ENCODE data around the gene SLC6A11. TPM values are rescaled to one million over a fixed set of nuclear protein-coding genes. Genes with fewer than 3 reads are reported as not detected.

The SLC6A11 gene
- total and polyA plus RNA-seq, 10 donors, result 0.03 to 2.7 (median 0.41) TPM; not detected in 2

DNA sequence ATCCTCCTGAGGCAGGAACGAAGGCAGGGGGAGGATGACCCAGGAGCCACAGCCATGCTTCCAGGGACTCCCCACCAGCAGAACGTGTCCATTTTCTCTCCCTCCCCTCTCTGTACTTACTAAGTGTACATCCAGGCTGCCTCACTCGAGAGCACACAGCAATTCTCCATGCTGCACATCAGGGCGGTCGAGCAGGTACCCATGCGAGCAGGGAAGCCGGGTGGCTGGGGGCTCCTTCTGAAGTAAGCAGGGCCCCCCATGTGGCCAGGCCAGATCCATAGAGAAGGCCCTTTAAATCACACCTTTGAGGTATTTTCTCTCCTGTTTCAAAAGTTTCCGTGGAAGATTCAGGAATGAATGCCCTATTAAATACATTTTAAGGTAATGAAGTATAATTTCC lies 41.2 kb upstream of the SLC6A11 start:
- Histone ChIP-seq H3K27ac (no peak overlapping the region), H3K4me1 (no peaks in the 10 kb centered on the region), H3K4me3 (no peak overlapping the region), H3K36me3 (no peaks in the 10 kb centered on the region), H3K27me3 (replicated peaks in 1 of 7) (peaks cover 0 to 72% (median 0%) of the 10 kb centered on the region in 7 donors), H3K9me3 (peaks cover 0 to 9% (median 2%) of the 10 kb centered on the region in 8 donors)
- 72 to 86% (median 79%) methylated on average over 6 to 8 of the region's 8 CpGs for WGBS, 5 donors
- DNase-seq, result peak; percentile 67
- intact Hi-C loops (cut with DNase I; ENCODE audit: low total_unique reads), result no loop called here
- TF ChIP-seq POLR2A (IDR thresholded peaks at IDR 0.05), result no peak
- TF ChIP-seq, protein P1, sequence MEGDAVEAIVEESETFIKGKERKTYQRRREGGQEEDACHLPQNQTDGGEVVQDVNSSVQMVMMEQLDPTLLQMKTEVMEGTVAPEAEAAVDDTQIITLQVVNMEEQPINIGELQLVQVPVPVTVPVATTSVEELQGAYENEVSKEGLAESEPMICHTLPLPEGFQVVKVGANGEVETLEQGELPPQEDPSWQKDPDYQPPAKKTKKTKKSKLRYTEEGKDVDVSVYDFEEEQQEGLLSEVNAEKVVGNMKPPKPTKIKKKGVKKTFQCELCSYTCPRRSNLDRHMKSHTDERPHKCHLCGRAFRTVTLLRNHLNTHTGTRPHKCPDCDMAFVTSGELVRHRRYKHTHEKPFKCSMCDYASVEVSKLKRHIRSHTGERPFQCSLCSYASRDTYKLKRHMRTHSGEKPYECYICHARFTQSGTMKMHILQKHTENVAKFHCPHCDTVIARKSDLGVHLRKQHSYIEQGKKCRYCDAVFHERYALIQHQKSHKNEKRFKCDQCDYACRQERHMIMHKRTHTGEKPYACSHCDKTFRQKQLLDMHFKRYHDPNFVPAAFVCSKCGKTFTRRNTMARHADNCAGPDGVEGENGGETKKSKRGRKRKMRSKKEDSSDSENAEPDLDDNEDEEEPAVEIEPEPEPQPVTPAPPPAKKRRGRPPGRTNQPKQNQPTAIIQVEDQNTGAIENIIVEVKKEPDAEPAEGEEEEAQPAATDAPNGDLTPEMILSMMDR (IDR thresholded peaks at IDR 0.05 in 8 of 11, conservative IDR thresholded peaks at IDR 0.05 in 3 of 11), result no peak
- TF ChIP-seq POLR2AphosphoS5 (IDR thresholded peaks at IDR 0.05), result no peak

DNA sequence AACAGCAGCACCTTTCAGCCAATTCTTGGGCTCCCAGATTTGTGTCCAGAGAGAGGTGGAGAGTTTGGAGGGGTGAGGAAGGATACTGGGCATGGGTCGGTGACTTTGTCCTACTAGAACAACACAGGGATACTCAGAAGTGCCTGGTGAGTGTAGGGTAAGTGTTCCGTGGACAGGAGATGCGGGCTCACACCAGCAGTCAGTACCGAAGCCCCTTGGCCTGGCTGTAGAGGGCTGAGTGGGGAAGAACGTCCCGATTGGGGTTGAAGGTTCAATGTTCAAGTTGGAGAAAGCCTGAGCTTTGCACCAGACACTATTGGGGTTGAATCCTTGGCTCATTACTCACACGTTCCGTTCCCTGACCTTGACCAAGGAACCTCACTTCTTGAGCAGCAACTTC lies 40.8 kb upstream of the SLC6A11 start:
- Histone ChIP-seq H3K27me3 (replicated peaks in 1 of 7) (peaks cover 0 to 70% (median 0%) of the 10 kb centered on the region in 7 donors), H3K9me3 (peaks cover 0 to 9% (median 2%) of the 10 kb centered on the region in 8 donors), H3K27ac (no peak overlapping the region), H3K4me1 (no peaks in the 10 kb centered on the region), H3K4me3 (no peak overlapping the region), H3K36me3 (no peaks in the 10 kb centered on the region)
- 65 to 79% (median 76%) methylated on average over 8 of the region's 8 CpGs for WGBS, 5 donors
- intact Hi-C loops (cut with DNase I; ENCODE audit: low total_unique reads), result no loop called here
- peak; percentile 29 for DNase-seq
- TF ChIP-seq POLR2AphosphoS5 (IDR thresholded peaks at IDR 0.05), result no peak
- TF ChIP-seq, protein P1 (IDR thresholded peaks at IDR 0.05 in 8 of 11, conservative IDR thresholded peaks at IDR 0.05 in 3 of 11), result no peak
- no peak for TF ChIP-seq POLR2A (IDR thresholded peaks at IDR 0.05)

GRCh38 chr3:10775828-10776227 lies 40.2 kb upstream of the SLC6A11 start:
- intact Hi-C loops (cut with DNase I; ENCODE audit: low total_unique reads), result no loop called here
- no peak for TF ChIP-seq POLR2AphosphoS5 (IDR thresholded peaks at IDR 0.05)
- TF ChIP-seq POLR2A (IDR thresholded peaks at IDR 0.05), result no peak
- TF ChIP-seq, protein P1 (IDR thresholded peaks at IDR 0.05 in 8 of 11, conservative IDR thresholded peaks at IDR 0.05 in 3 of 11), result no peak
- Histone ChIP-seq H3K27me3 (replicated peaks in 1 of 7) (peaks cover 0 to 64% (median 0%) of the 10 kb centered on the region in 7 donors), H3K27ac (no peak overlapping the region), H3K4me3 (no peak overlapping the region), H3K9me3 (peaks cover 0 to 9% (median 2%) of the 10 kb centered on the region in 8 donors), H3K36me3 (no peaks in the 10 kb centered on the region), H3K4me1 (no peaks in the 10 kb centered on the region)
- 85 to 94% (median 92%) methylated on average over 3 of the region's 3 CpGs for WGBS, 5 donors
- no peak for DNase-seq

GRCh38 chr3:10777627-10778026 lies 38.4 kb upstream of the SLC6A11 start:
- Histone ChIP-seq H3K27me3 (replicated peaks in 1 of 7) (peaks cover 0 to 48% (median 0%) of the 10 kb centered on the region in 7 donors), H3K27ac (no peak overlapping the region), H3K36me3 (no peaks in the 10 kb centered on the region), H3K4me1 (peaks cover 0 to 11% (median 3%) of the 10 kb centered on the region in 6 donors), H3K9me3 (peaks cover 0 to 9% (median 2%) of the 10 kb centered on the region in 8 donors), H3K4me3 (no peak overlapping the region)
- DNase-seq, result no peak
- no peak for TF ChIP-seq POLR2A (IDR thresholded peaks at IDR 0.05)
- TF ChIP-seq, protein P1 (IDR thresholded peaks at IDR 0.05 in 8 of 11, conservative IDR thresholded peaks at IDR 0.05 in 3 of 11), result no peak
- TF ChIP-seq POLR2AphosphoS5 (IDR thresholded peaks at IDR 0.05), result no peak
- intact Hi-C loops (cut with DNase I; ENCODE audit: low total_unique reads), result no loop called here
- 75 to 83% (median 77%) methylated on average over 2 of the region's 2 CpGs for WGBS, 5 donors
